K562 (cell line): ENCODE results near the gene ZGLP1. TPM values are rescaled to one million over a fixed set of nuclear protein-coding genes. Genes with fewer than 3 reads are reported as not detected.
A peak's percentile ranks its signal among the peaks of the same experiment; 100 is the strongest.

Experiments
- AFF1 ChIP-seq, 2 experiments: fragments of 450-650 bp; IDR thresholded peaks; 2 replicates each; pipeline ENCODE4 v1.6.1; 2018; ENCODE audit warnings: mild to moderate bottlenecking in 2 of 2, low read depth in 1 of 2; ENCODE audit not compliant: partially characterized antibody in 2 of 2
- BHLHE40 ChIP-seq: IDR thresholded peaks from 2 replicates; pipeline ENCODE4 v1.6.1; 2011; ENCODE audit warnings: low read length, improper control_type of control experiment
- FOSL1 ChIP-seq: fragments of 200-800 bp; sonication (Bioruptor generic); conservative IDR thresholded peaks from 2 replicates; pipeline ENCODE4 v1.6.1; 2016; ENCODE audit warnings: missing genetic modification characterization, missing compliant biosample characterization
- HDAC8 ChIP-seq: fragments of 450-650 bp; IDR thresholded peaks from 2 replicates; pipeline ENCODE4 v1.6.1; 2016; ENCODE audit warnings: mild to moderate bottlenecking, missing genetic modification characterization, moderate library complexity, missing compliant biosample characterization
- MTA3 ChIP-seq: fragments of 450-650 bp; formaldehyde crosslinking; IDR thresholded peaks from 2 replicates; pipeline ENCODE4 v1.6.1; 2017; ENCODE audit warnings: mild to moderate bottlenecking, borderline replicate concordance
- NCOR1 ChIP-seq: fragments of 450-650 bp; IDR thresholded peaks from 2 replicates; pipeline ENCODE4 v1.6.1; 2016; ENCODE audit warnings: mild to moderate bottlenecking, moderate library complexity
- NFIX ChIP-seq: fragments of 250-450 bp; sonication (Bioruptor Pico); IDR thresholded peaks from 2 replicates; pipeline ENCODE4 v1.4.0; 2020; ENCODE audit warnings: low read depth, mild to moderate bottlenecking, moderate library complexity
- NR1H2 ChIP-seq: sonication (generic); formaldehyde crosslinking; IDR thresholded peaks from 2 replicates; pipeline ENCODE4 v1.4.0; 2020; ENCODE audit warnings: mild to moderate bottlenecking, missing genetic modification reagents
- NR4A1 ChIP-seq, 2 experiments: fragments of 250-450 bp in 1 of 2; fragments of 450-650 bp in 1 of 2; sonication (Bioruptor Pico) in 1 of 2; IDR thresholded peaks; 2 replicates each; pipeline versions ENCODE4 v1.4.0 to v1.6.1; 2016 to 2020; ENCODE audit warnings: mild to moderate bottlenecking in 2 of 2, missing compliant biosample characterization in 1 of 2, missing genetic modification characterization in 1 of 2, moderate library complexity in 1 of 2
- RBM14 ChIP-seq: fragments of 200-400 bp; formaldehyde crosslinking; IDR thresholded peaks from 2 replicates; pipeline ENCODE4 v1.6.1; 2018; ENCODE audit warnings: low read depth, mild to moderate bottlenecking, low read length, moderate library complexity, borderline replicate concordance; ENCODE audit not compliant: insufficient read depth
- SREBF2 ChIP-seq: sonication (generic); formaldehyde crosslinking; IDR thresholded peaks from 2 replicates; pipeline ENCODE4 v1.4.0; 2020; ENCODE audit warnings: mild to moderate bottlenecking, missing genetic modification reagents
- USF2 ChIP-seq: sonication (generic); formaldehyde crosslinking; IDR thresholded peaks from 2 replicates; pipeline ENCODE4 v1.5.0; 2020; ENCODE audit warnings: missing genetic modification reagents
- ZEB2 ChIP-seq: fragments of 450-650 bp; IDR thresholded peaks from 2 replicates; pipeline ENCODE4 v1.6.1; 2016
- ZNF212 ChIP-seq: fragments of 450-650 bp; formaldehyde crosslinking; IDR thresholded peaks from 2 replicates; pipeline ENCODE4 v1.4.0; 2020; ENCODE audit warnings: mild to moderate bottlenecking
- ZNF23 ChIP-seq: fragments of 250-450 bp; sonication (Bioruptor Pico); IDR thresholded peaks from 2 replicates; pipeline ENCODE4 v1.4.0; 2020; ENCODE audit warnings: mild to moderate bottlenecking
- ZNF717 ChIP-seq: fragments of 250-450 bp; sonication (Bioruptor Pico); IDR thresholded peaks from 2 replicates; pipeline ENCODE4 v1.5.0; 2021
- ZNF778 ChIP-seq: fragments of 450-650 bp; formaldehyde crosslinking; IDR thresholded peaks from 2 replicates; pipeline ENCODE4 v1.4.0; 2020; ENCODE audit warnings: mild to moderate bottlenecking, moderate library complexity
- ZNF79 ChIP-seq: fragments of 250-450 bp; sonication (Bioruptor Pico); IDR thresholded peaks from 2 replicates; pipeline ENCODE4 v1.4.0; 2020; ENCODE audit warnings: low read depth, mild to moderate bottlenecking, moderate library complexity
- polyA plus RNA-seq, 8 experiments: library from polyadenylated mRNA; depleted of rRNA in 4 of 8; stranded (reverse) in 5 of 8; unstranded in 3 of 8; fragments of >200 nt; fragmentation: Nextera tagmentation in 2 of 8; fragmentation: Illumina TruSeq in 1 of 8; extraction: Ambion mirVana in 2 of 8; extraction: Trizol in 1 of 8; gene quantifications; 2 replicates each; pipeline versions ENCODE4 v1.2.1 to v1.2.3, GENCODE V29; 2011 to 2014; ENCODE audit warnings: inconsistent platforms in 1 of 8, missing spikeins in 1 of 8
- total RNA-seq, 7 experiments: library from RNA; depleted of rRNA in 6 of 7; stranded (reverse); fragments of >200 nt in 6 of 7; fragmentation: Illumina TruSeq in 2 of 7; extraction: Trizol in 2 of 7; gene quantifications; 2 replicates each; pipeline versions ENCODE4 v1.2.1 to v1.2.3, GENCODE V29; 2011 to 2021; ENCODE audit warnings: low replicate concordance in 1 of 7
- TF ChIP-seq, protein P1 (sequence below): fragments of 250-450 bp; sonication (Bioruptor Pico); IDR thresholded peaks from 2 replicates; pipeline ENCODE4 v1.8.0; 2021; ENCODE audit warnings: mild to moderate bottlenecking, moderate library complexity
- TF ChIP-seq, protein P2 (sequence below): fragments of 450-650 bp; conservative IDR thresholded peaks from 2 replicates; pipeline ENCODE4 v1.6.1; 2016; ENCODE audit warnings: missing genetic modification characterization, low read depth, mild to moderate bottlenecking, control low read depth, missing compliant biosample characterization

Gene ZGLP1
- total and polyA plus RNA-seq, 9 of the 15 experiments (the other 6 are each of a cell fraction or from before 2014, with no cell fraction given) = 0.24 to 4.5 (median 2.2) TPM

GRCh38 chr19:10270616-10271394 is 38.8 kb downstream of the ZGLP1 start, which contains the start of gene ICAM1 (continued):
- TF ChIP-seq MTA3 (peak; percentile 85; the same call in 1 of the 2 replicates), NFIX (CRISPR knock-in tag) (no peak), BHLHE40 (peak; percentile 55; the same call in 1 of the 2 replicates), ZNF778 (CRISPR knock-in tag) (no peak), ZEB2 (no peak; the same call in 1 of the 2 replicates), ZNF23 (no peak), AFF1 (IDR thresholded peaks at IDR 0.05; ENCODE audit: low read depth in 1 of 2, partially characterized antibody in 2 of 2) (peak in 1 of 2 experiments; percentile 69), NR1H2 (peak; percentile 7; the same call in 1 of the 2 replicates), ZNF717 (CRISPR knock-in tag) (no peak), USF2 (CRISPR knock-in tag) (peak; percentile 68), RBM14 (no peak), NR4A1 (CRISPR knock-in tag; IDR thresholded peaks at IDR 0.05) (0 out of 2 replicates have a peak, but pooled peaks have one; percentile 47), NR4A1 (tag; IDR thresholded peaks at IDR 0.05) (no peak), NCOR1 (no peak), FOSL1 (peak; percentile 14; the same call in 1 of the 2 replicates), ZNF212 (CRISPR knock-in tag) (no peak), SREBF2 (CRISPR knock-in tag) (no peak), HDAC8 (tag) (no peak), ZNF79 (no peak)
- TF ChIP-seq, protein P1, sequence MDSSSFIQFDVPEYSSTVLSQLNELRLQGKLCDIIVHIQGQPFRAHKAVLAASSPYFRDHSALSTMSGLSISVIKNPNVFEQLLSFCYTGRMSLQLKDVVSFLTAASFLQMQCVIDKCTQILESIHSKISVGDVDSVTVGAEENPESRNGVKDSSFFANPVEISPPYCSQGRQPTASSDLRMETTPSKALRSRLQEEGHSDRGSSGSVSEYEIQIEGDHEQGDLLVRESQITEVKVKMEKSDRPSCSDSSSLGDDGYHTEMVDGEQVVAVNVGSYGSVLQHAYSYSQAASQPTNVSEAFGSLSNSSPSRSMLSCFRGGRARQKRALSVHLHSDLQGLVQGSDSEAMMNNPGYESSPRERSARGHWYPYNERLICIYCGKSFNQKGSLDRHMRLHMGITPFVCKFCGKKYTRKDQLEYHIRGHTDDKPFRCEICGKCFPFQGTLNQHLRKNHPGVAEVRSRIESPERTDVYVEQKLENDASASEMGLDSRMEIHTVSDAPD (CRISPR knock-in tag) = no peak
- TF ChIP-seq, protein P2, sequence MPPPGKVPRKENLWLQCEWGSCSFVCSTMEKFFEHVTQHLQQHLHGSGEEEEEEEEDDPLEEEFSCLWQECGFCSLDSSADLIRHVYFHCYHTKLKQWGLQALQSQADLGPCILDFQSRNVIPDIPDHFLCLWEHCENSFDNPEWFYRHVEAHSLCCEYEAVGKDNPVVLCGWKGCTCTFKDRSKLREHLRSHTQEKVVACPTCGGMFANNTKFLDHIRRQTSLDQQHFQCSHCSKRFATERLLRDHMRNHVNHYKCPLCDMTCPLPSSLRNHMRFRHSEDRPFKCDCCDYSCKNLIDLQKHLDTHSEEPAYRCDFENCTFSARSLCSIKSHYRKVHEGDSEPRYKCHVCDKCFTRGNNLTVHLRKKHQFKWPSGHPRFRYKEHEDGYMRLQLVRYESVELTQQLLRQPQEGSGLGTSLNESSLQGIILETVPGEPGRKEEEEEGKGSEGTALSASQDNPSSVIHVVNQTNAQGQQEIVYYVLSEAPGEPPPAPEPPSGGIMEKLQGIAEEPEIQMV (tag) = no peak
